ENCODE results near the gene CCDC88B.

Gene CCDC88B

GRCh38 chr11:64383580-64383979, 43.6 kb downstream of the CCDC88B start (continued):
- TF ChIP-seq ZNF48 (tag by site-specific recombination; IDR thresholded peaks at IDR 0.05), result no peak

GRCh38 chr11:64384028-64384737, 44.2 kb downstream of the CCDC88B start:
- Histone ChIP-seq H3K27ac (ENCODE audit: extremely low read depth, low read depth, low read length) (no peak overlapping the region), H3K4me1 (ENCODE audit: control insufficient read depth, insufficient read depth, low read length) (no peaks in the 10 kb centered on the region), H3K36me3 (ENCODE audit: control insufficient read depth in 2 of 2, insufficient read depth in 1 of 2, low read length in 2 of 2) (no peaks in the 10 kb centered on the region), H3K9me3 (ENCODE audit: control insufficient read depth, insufficient read depth, low read depth, low read length) (no peaks in the 10 kb centered on the region), H3K4me3 (ENCODE audit: low read depth, low read length) (no peak overlapping the region)
- ChIA-PET CTCF (interaction anchor here (0.5 to 1.0 kb wide), 3 partner anchors 64 to 67 kb away, joined by 3 to 5 read pairs (median 4); partner anchors contain the start of genes PRDX5 and TRMT112), POLR2A (no interaction called here)
- TF ChIP-seq ZNF707 (tag by site-specific recombination; IDR thresholded peaks at IDR 0.05), result no peak
- TF ChIP-seq ZIC2 (tag by site-specific recombination; IDR thresholded peaks at IDR 0.05), result peak; percentile 48
- peak; percentile 38; the same call in 1 of the 2 replicates for TF ChIP-seq ZFHX2 (tag by site-specific recombination; conservative IDR thresholded peaks at IDR 0.05)
- TF ChIP-seq EGR2 (tag by site-specific recombination; IDR thresholded peaks at IDR 0.05; ENCODE audit: low read depth), result peak; percentile 44

- POLR2A ChIA-PET, result interaction anchor here (1.5 kb wide), 1 partner anchor 68 kb away, joined by 3 read pairs; the partner anchor contains the start of gene PRDX5
- TF ChIP-seq SCRT1 (tag by site-specific recombination; IDR thresholded peaks at IDR 0.05; ENCODE audit: borderline replicate concordance) (0 out of 2 replicates have a peak, but pooled peaks have one; percentile 49), ZNF510 (tag by site-specific recombination; IDR thresholded peaks at IDR 0.05; ENCODE audit: insufficient replicate concordance) (no peak), SCRT2 (tag by site-specific recombination; IDR thresholded peaks at IDR 0.05) (peak; percentile 57), ZNF555 (tag by site-specific recombination; conservative IDR thresholded peaks at IDR 0.05) (no peak), PRDM10 (tag by site-specific recombination; IDR thresholded peaks at IDR 0.05) (no peak), AEBP2 (tag by site-specific recombination; IDR thresholded peaks at IDR 0.05; ENCODE audit: borderline replicate concordance) (no peak), ZNF37A (tag by site-specific recombination; IDR thresholded peaks at IDR 0.05) (no peak)
- CTCF ChIA-PET, result interaction anchor here (0.6 to 1.1 kb wide), 4 partner anchors 27 to 303 kb away, joined by 3 to 5 read pairs (median 4); no protein-coding TSS in a partner anchor
- no peaks in the 10 kb centered on the region for H3K36me3 ChIP-seq (ENCODE audit: control insufficient read depth in 2 of 2, insufficient read depth in 1 of 2, low read length in 2 of 2)
- H3K4me1 ChIP-seq (ENCODE audit: control insufficient read depth, insufficient read depth, low read length), result no peaks in the 10 kb centered on the region
- no peak overlapping the region for H3K27ac ChIP-seq (ENCODE audit: extremely low read depth, low read depth, low read length)
- H3K4me3 ChIP-seq (ENCODE audit: low read depth, low read length), result no peak overlapping the region
- no peaks in the 10 kb centered on the region for H3K9me3 ChIP-seq (ENCODE audit: control insufficient read depth, insufficient read depth, low read depth, low read length)
Observed at GRCh38 chr11:64384981-64385944, 45.3 kb downstream of the CCDC88B start.
